Calu3 (cell line): Measurements from ENCODE around the gene RARRES2. TPM values are rescaled to one million over a fixed set of nuclear protein-coding genes. Genes with fewer than 3 reads are reported as not detected.

Experiments
- BruUV-seq: library from RNA; stranded (reverse); fragments of 400-500 nt; replicated peaks from 2 replicates; lab custom pipeline; 2021; lab: Mats Ljungman, UMichigan
- CTCF ChIA-PET: fragments of 300-600 bp; sonication (Branson Sonifier 250); formaldehyde crosslinking; loops from one replicate; lab custom pipeline; 2022; ENCODE audit warnings: antibody characterized with exemption; lab: Charles Lee
- DNase-seq: peaks from one replicate; pipeline ENCODE4 v3.0.0; 2022
- H3K27ac Mint-ChIP-seq: one replicate; pipeline ENCODE4 v1.8.0; 2022; ENCODE audit warnings: mixed read lengths; ENCODE audit not compliant: unreplicated experiment
- H3K27me3 Mint-ChIP-seq: one replicate; pipeline ENCODE4 v1.8.0; 2022; ENCODE audit warnings: mixed read lengths; ENCODE audit not compliant: unreplicated experiment
- H3K36me3 Mint-ChIP-seq: one replicate; pipeline ENCODE4 v1.8.0; 2022; ENCODE audit warnings: mild to moderate bottlenecking, moderate library complexity, mixed read lengths; ENCODE audit not compliant: insufficient read depth, unreplicated experiment
- H3K4me1 Mint-ChIP-seq: one replicate; pipeline ENCODE4 v1.8.0; 2022; ENCODE audit warnings: mild to moderate bottlenecking, low read depth, mixed read lengths; ENCODE audit not compliant: unreplicated experiment
- H3K4me3 Mint-ChIP-seq: one replicate; pipeline ENCODE4 v1.8.0; 2022; ENCODE audit warnings: mild to moderate bottlenecking, low read depth, moderate library complexity, mixed read lengths; ENCODE audit not compliant: unreplicated experiment
- H3K9me3 Mint-ChIP-seq: one replicate; pipeline ENCODE4 v1.8.0; 2022; ENCODE audit warnings: low read depth, mixed read lengths; ENCODE audit not compliant: unreplicated experiment
- intact Hi-C: fragments of 100-400 bp; cut with micrococcal nuclease; formaldehyde crosslinking; loops from one replicate; pipeline ENCODE4 v1.10.0; 2022; ENCODE audit not compliant: unreplicated experiment
- total RNA-seq: library from RNA; stranded (reverse); gene quantifications from 2 replicates; pipeline ENCODE4 v1.2.3, GENCODE V29; 2022
- TF ChIP-seq, protein P1 (sequence below): fragments of 200-600 bp; IDR thresholded peaks from one replicate; pipeline ENCODE4 v1.8.0; 2022; ENCODE audit warnings: antibody characterized with exemption; ENCODE audit not compliant: unreplicated experiment

The RARRES2 gene
- total RNA-seq, 1 experiment from 2014 or later: 13.0 TPM

DNA sequence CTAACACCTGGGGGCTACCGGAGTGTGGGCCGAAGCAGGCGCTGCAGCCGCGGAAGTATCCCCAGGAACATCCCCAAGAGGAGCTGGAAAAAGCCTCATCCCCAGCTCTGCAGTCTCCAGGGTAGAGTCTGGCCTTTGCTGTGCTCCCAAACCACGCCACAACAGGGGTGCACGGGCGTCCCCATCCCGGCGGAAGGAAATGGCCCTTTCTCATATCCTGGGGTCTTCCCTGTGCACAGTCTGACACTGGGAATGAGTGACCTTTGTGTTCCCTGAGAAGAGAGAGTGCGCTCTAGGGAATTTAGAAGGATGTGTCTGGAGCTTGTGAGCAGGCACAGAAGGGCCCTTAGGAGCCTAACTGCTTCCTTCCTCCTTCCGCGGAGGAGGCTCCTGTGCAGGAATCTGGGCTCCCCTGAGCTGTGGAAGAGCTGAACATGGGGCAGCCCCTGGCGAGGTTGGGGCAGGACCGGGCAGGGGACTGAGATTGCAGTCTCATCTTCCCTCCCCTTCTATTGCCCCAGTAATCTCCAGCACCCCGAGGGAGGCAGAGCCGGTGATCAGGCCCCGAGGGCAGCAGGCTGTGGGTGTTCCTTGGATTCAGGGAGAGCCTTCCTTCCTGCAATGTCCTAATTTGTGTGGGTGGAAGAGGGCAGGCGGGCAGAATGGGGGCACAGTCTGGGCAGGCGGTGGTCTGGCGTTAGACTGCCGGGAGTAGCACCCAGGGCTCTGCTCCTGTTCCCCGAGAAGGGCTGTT lies 28.5 kb upstream of the RARRES2 start:
- Mint-ChIP-seq H3K27ac (peak overlapping the region; percentile 96), H3K27me3 (no peaks in the 10 kb centered on the region), H3K4me3 (peak overlapping the region; percentile 90), H3K4me1 (peaks cover 44% of the 10 kb centered on the region), H3K9me3 (no peaks in the 10 kb centered on the region), H3K36me3 (peaks cover 70% of the 10 kb centered on the region)
- intact Hi-C loops: no loop called here
- no peak for DNase-seq
- no TSS peak for BruUV-seq
- CTCF ChIA-PET: interaction anchor here (1.0 kb wide), 1 partner anchor 37 kb away, joined by 4 read pairs; no protein-coding TSS in a partner anchor
- TF ChIP-seq, protein P1, sequence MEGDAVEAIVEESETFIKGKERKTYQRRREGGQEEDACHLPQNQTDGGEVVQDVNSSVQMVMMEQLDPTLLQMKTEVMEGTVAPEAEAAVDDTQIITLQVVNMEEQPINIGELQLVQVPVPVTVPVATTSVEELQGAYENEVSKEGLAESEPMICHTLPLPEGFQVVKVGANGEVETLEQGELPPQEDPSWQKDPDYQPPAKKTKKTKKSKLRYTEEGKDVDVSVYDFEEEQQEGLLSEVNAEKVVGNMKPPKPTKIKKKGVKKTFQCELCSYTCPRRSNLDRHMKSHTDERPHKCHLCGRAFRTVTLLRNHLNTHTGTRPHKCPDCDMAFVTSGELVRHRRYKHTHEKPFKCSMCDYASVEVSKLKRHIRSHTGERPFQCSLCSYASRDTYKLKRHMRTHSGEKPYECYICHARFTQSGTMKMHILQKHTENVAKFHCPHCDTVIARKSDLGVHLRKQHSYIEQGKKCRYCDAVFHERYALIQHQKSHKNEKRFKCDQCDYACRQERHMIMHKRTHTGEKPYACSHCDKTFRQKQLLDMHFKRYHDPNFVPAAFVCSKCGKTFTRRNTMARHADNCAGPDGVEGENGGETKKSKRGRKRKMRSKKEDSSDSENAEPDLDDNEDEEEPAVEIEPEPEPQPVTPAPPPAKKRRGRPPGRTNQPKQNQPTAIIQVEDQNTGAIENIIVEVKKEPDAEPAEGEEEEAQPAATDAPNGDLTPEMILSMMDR: no peak

DNA sequence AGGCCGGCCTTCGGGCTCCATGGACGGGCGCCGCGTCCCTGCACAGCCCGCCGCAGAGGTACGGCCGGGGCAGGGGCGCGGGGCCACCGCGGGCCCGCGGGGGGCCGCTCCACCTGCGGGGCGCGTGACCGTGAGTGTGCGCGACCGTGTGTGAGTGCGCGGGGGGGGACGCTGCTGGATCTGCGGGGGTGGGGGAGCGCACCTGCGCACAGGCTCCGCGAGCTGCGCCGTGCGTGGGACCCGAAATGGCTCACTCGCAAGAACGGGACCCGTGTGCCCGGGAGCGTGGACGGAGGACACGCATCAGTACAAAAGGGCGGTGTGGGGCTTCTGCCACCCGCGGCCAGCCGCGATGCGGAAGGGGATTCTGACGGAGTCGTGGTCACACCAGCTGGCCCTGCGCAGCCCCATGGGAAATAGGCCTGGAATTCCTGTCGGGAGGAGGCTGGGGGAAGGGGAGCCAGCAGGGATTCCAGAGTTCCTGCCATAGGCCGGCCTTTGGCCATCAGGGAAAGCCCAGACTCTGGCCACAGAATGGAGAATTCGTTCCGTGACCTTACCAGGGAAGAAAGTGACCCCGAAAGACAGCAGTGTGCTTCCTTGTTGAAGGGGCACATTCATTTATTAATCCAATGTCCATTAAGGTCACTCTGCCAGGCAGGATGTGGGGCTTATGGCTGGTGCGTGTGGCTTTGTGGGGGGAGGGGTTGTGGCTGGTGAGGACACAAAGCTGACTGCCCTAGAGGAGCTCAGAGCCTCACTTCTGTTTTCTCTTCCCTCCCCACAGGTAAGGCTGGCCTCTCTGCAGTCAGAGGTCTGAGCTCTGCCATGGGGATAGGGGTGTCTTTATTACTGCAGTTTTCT lies 27.7 kb upstream of the RARRES2 start:
- Mint-ChIP-seq H3K4me1 (peaks cover 37% of the 10 kb centered on the region), H3K27me3 (no peaks in the 10 kb centered on the region), H3K9me3 (no peaks in the 10 kb centered on the region), H3K27ac (peak overlapping the region; percentile 96), H3K4me3 (peak overlapping the region; percentile 90), H3K36me3 (peaks cover 63% of the 10 kb centered on the region)
- CTCF ChIA-PET: interaction anchor here (0.6 to 1.1 kb wide), 2 partner anchors 9 to 23 kb away, joined by 3 read pairs; no protein-coding TSS in a partner anchor
- DNase-seq: peak; percentile 63
- intact Hi-C loops: no loop called here
- TF ChIP-seq, protein P1: no peak
- no TSS peak for BruUV-seq

DNA sequence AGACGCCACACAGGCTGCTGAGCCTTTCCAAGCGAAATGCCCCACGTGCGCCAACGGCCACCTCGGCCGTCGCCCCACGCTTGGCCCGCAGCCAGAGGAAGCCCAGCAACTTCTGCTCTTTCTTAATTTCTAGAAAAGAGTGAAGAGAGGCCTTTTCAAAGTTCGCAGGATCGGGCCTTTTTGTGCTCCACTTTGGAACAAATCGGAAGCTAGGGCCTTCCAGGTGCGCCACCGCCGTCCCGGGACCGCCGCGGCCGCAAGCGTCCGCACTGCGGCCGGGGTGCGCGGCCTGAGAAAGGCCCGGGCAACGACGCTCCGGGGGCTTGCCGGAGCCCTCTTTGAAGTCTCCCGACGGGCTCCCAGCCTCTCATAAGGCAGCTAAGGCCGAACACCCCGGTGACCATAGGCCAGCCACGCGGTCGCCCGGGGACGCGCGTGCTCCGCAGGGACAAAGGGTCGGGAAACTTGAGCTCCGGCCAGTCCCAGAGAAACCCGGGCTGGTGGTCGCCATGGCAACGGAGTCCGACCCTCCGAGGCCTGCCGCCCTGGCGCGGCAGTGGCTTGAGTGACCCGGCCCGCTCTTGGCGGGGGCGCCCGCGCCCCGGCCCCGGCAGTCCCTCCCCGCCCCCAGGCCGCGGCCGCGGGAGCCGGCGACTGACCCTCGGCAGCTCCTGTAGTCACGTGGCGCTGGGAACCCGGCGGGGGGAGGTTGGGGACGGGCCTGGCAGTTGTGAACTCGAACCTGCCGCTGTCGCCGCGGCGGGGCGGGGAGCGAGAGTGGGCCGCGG lies 26.9 kb upstream of the RARRES2 start, which contains the start of gene REPIN1:
REPIN1 (plus strand) TSS at position 727 of the 788 bp plus-strand sequence. CDS start 890 bp downstream, outside the sequence.
- TSS peak; percentile 62 for BruUV-seq
- TF ChIP-seq, protein P1: no peak
- peak; percentile 94 for DNase-seq
- CTCF ChIA-PET: interaction anchor here (0.6 to 1.1 kb wide), 2 partner anchors 10 to 23 kb away, joined by 3 read pairs; no protein-coding TSS in a partner anchor
- H3K27me3 Mint-ChIP-seq: no peaks in the 10 kb centered on the region
- peak within 1 kb of the TSS; percentile 96 for H3K27ac Mint-ChIP-seq
- H3K4me1 Mint-ChIP-seq: peaks cover 29% of the 10 kb centered on the region
- peak within 1 kb of the TSS; percentile 90 for H3K4me3 Mint-ChIP-seq
- H3K36me3 Mint-ChIP-seq: peaks cover 55% of the 10 kb centered on the region
- intact Hi-C loops: no loop called here
- H3K9me3 Mint-ChIP-seq: no peaks in the 10 kb centered on the region
